GM12878 (cell line): Measurements from ENCODE around the gene RBPJ. TPM values are rescaled to one million over a fixed set of nuclear protein-coding genes. Genes with fewer than 3 reads are reported as not detected.

Experiments
- ATAC-seq: fragments of 200-7000 bp; cut with Tn5 transposase; 3 replicates; pipeline ENCODE4 v1.9.1; 2020; ENCODE audit warnings: mild to moderate bottlenecking, moderate library complexity
- BruUV-seq: library from RNA; stranded (reverse); fragments of 400-500 nt; replicated peaks from 2 replicates; lab custom pipeline; 2021; lab: Mats Ljungman, UMichigan
- CTCF ChIA-PET: fragments of 300-600 bp; sonication (Branson Sonifier 250); formaldehyde crosslinking; extraction: SDS; loops from one replicate; lab custom pipeline; 2021; ENCODE audit warnings: inconsistent platforms; lab: Yijun Ruan, JAX
- POLR2A ChIA-PET: fragments of 350-600 bp; formaldehyde crosslinking; extraction: SDS; loops from one replicate; lab custom pipeline; 2021; ENCODE audit warnings: inconsistent platforms; lab: Charles Lee
- RAD21 ChIA-PET: fragments of 300-600 bp; sonication (Branson Sonifier 250); formaldehyde crosslinking; loops from one replicate; lab custom pipeline; 2023; ENCODE audit warnings: antibody characterized with exemption; ENCODE audit not compliant: unreplicated experiment; lab: Charles Lee
- SMC1A ChIA-PET: fragments of 300-600 bp; sonication (Branson Sonifier 250); formaldehyde crosslinking; loops from one replicate; lab custom pipeline; 2023; ENCODE audit not compliant: unreplicated experiment, uncharacterized antibody; lab: Charles Lee
- DNase-seq: peaks from one replicate; pipeline ENCODE4 v3.0.0-alpha.2; 2011; ENCODE audit warnings: low read depth, low spot score
- FAIRE-seq: peaks from 3 replicates; lab custom pipeline; 2011; peaks lifted over from hg19 to GRCh38; lab: Jason Lieb, UNC
- H2AFZ ChIP-seq: 2 replicates; pipeline ENCODE4 v1.6.0; 2011; ENCODE audit warnings: low read depth, low read length, control low read depth; ENCODE audit not compliant: control insufficient read depth
- H3K27ac ChIP-seq: 2 replicates; pipeline ENCODE4 v1.5.1; 2011; ENCODE audit warnings: control low read depth; ENCODE audit not compliant: control insufficient read depth, insufficient read depth
- H3K27me3 ChIP-seq, 2 experiments: replicated peaks in 1 of 2; 2 replicates each; pipeline versions ENCODE4 v1.6.0 to v1.6.1; 2011; ENCODE audit warnings: low read length in 1 of 2; ENCODE audit not compliant: control insufficient read depth in 2 of 2, insufficient read depth in 2 of 2
- H3K36me3 ChIP-seq, 2 experiments: 2 replicates each; pipeline ENCODE4 v1.5.1; 2011; ENCODE audit warnings: low read length in 1 of 2; ENCODE audit not compliant: control insufficient read depth in 2 of 2, insufficient read depth in 2 of 2
- H3K4me1 ChIP-seq: 2 replicates; pipeline ENCODE4 v1.6.1; 2011; ENCODE audit warnings: mild to moderate bottlenecking, low read length, moderate library complexity, mixed read lengths; ENCODE audit not compliant: control insufficient read depth, insufficient read depth
- H3K4me2 ChIP-seq: 2 replicates; pipeline ENCODE4 v1.6.0; 2011; ENCODE audit warnings: control low read depth; ENCODE audit not compliant: control insufficient read depth, insufficient read depth
- H3K4me3 ChIP-seq: fragments of 200-600 bp; sonication (generic); 2 replicates; pipeline ENCODE4 v1.5.1; 2016
- H3K79me2 ChIP-seq: 2 replicates; pipeline ENCODE4 v1.6.0; 2011; ENCODE audit warnings: low read length; ENCODE audit not compliant: control insufficient read depth, insufficient read depth
- H3K9ac ChIP-seq: 2 replicates; pipeline ENCODE4 v1.8.0; 2011; ENCODE audit warnings: low read length, control low read depth, mixed read lengths; ENCODE audit not compliant: control insufficient read depth, insufficient read depth
- H3K9me3 ChIP-seq: replicated peaks from 3 replicates; pipeline ENCODE4 v1.5.1; 2011; ENCODE audit warnings: mild to moderate bottlenecking, low read length; ENCODE audit not compliant: control insufficient read depth, insufficient read depth
- H4K20me1 ChIP-seq: 2 replicates; pipeline ENCODE4 v1.6.0; 2011; ENCODE audit not compliant: control insufficient read depth, insufficient read depth
- CHD2 ChIP-seq: IDR thresholded peaks from 2 replicates; pipeline ENCODE4 v1.6.1; 2011; ENCODE audit warnings: low read depth, low read length, improper control_type of control experiment, borderline replicate concordance
- E4F1 ChIP-seq: fragments of 450-650 bp; IDR thresholded peaks from 2 replicates; pipeline ENCODE4 v1.6.1; 2018; ENCODE audit warnings: borderline replicate concordance, mild to moderate bottlenecking; ENCODE audit not compliant: partially characterized antibody
- FOXM1 ChIP-seq: IDR thresholded peaks from 2 replicates; pipeline ENCODE4 v1.6.1; 2012; ENCODE audit warnings: low read depth, mild to moderate bottlenecking, inconsistent platforms, low read length, moderate library complexity
- HSF1 ChIP-seq: fragments of 150-350 bp; IDR thresholded peaks from 2 replicates; pipeline ENCODE4 v1.6.1; 2014; ENCODE audit warnings: mild to moderate bottlenecking, low read depth, low read length
- IKZF2 ChIP-seq, 2 experiments: fragments of 450-650 bp; IDR thresholded peaks; 2 replicates each; pipeline ENCODE4 v1.6.1; 2017; ENCODE audit warnings: mild to moderate bottlenecking in 2 of 2, moderate library complexity in 2 of 2
- MTA3 ChIP-seq: IDR thresholded peaks from 2 replicates; pipeline ENCODE4 v1.6.1; 2012; ENCODE audit warnings: low read length, inconsistent platforms, borderline replicate concordance
- NFIC ChIP-seq: IDR thresholded peaks from 2 replicates; pipeline ENCODE4 v1.6.1; 2012; ENCODE audit warnings: low read depth, mild to moderate bottlenecking, inconsistent platforms, low read length, moderate library complexity
- NFXL1 ChIP-seq: fragments of 450-650 bp; IDR thresholded peaks from 2 replicates; pipeline ENCODE4 v1.6.1; 2017; ENCODE audit warnings: antibody characterized with exemption, mild to moderate bottlenecking, borderline replicate concordance
- NRF1 ChIP-seq: conservative IDR thresholded peaks from 2 replicates; pipeline ENCODE4 v1.6.1; 2011; ENCODE audit warnings: mild to moderate bottlenecking, low read depth, low read length, improper control_type of control experiment
- SKIL ChIP-seq: fragments of 450-650 bp; IDR thresholded peaks from 2 replicates; pipeline ENCODE4 v1.6.1; 2017; ENCODE audit warnings: mild to moderate bottlenecking, low read depth, inconsistent platforms; ENCODE audit not compliant: poor library complexity, severe bottlenecking
- STAT1 ChIP-seq: fragments of 450-650 bp; conservative IDR thresholded peaks from 2 replicates; pipeline ENCODE4 v1.6.1; 2014; ENCODE audit warnings: antibody characterized with exemption, mild to moderate bottlenecking
- ZBED1 ChIP-seq: IDR thresholded peaks from 2 replicates; pipeline ENCODE4 v1.6.1; 2016; ENCODE audit warnings: borderline replicate concordance
- ZNF687 ChIP-seq: fragments of 450-650 bp; IDR thresholded peaks from 2 replicates; pipeline ENCODE4 v1.6.1; 2017; ENCODE audit warnings: mild to moderate bottlenecking, moderate library complexity
- WGBS: methylation state at CpG from one replicate; pipeline ENCODE4 v1.1.6; 2016; ENCODE audit warnings: low lambda C conversion rate; ENCODE audit not compliant: insufficient replicate concordance, insufficient coverage; ENCODE audit errors: missing lambda C conversion rate; 5-methylcytosine and 5-hydroxymethylcytosine counted together
- in situ Hi-C: fragments of 300-500 bp; cut with MboI; formaldehyde crosslinking; loops from 9 replicates; pipeline ENCODE4 v1.14.3; 2018; ENCODE audit warnings: mixed read lengths
- intact Hi-C: fragments of 100-400 bp; cut with micrococcal nuclease; formaldehyde crosslinking; loops from one replicate; pipeline ENCODE4 v1.14.2; 2022; ENCODE audit not compliant: unreplicated experiment
- polyA plus RNA-seq, 11 experiments: library from polyadenylated mRNA; depleted of rRNA in 4 of 11; unstranded in 6 of 11; stranded (reverse) in 5 of 11; fragments of >200 nt; fragmentation: Nextera tagmentation in 4 of 11; fragmentation: Illumina TruSeq in 1 of 11; extraction: Ambion mirVana in 4 of 11; extraction: Trizol in 1 of 11; gene quantifications; 1 replicate in 1 of 11; 2 replicates in 10 of 11; pipeline versions ENCODE4 v1.2.1 to v1.2.3, GENCODE V29; 2011 to 2016; ENCODE audit warnings: inconsistent platforms in 2 of 11, missing spikeins in 2 of 11, low read depth in 1 of 11
- total RNA-seq, 4 experiments: library from RNA; depleted of rRNA in 3 of 4; stranded (reverse); fragments of >200 nt in 3 of 4; fragmentation: Illumina TruSeq in 1 of 4; extraction: Trizol in 1 of 4; gene quantifications; 2 replicates each; pipeline versions ENCODE4 v1.2.1 to v1.2.3, GENCODE V29; 2013 to 2021

The RBPJ gene
- total and polyA plus RNA-seq, 10 of the 15 experiments (the other 5 are each of a cell fraction or from before 2014, with no cell fraction given) = 24.5 to 87.6 (median 41.6) TPM

- intact Hi-C loops = no loop called here
Observed at GRCh38 chr4:26451597-26451996, 130.8 kb downstream of the RBPJ start.

More at GRCh38 chr4:26451597-26451996, 130.8 kb downstream of the RBPJ start:
- Histone ChIP-seq H3K4me2 (no peak overlapping the region), H3K79me2 (no peaks in the 10 kb centered on the region), H4K20me1 (no peaks in the 10 kb centered on the region), H3K27me3 (no peaks in the 10 kb centered on the region), H3K9ac (no peak overlapping the region), H3K36me3 (no peaks in the 10 kb centered on the region), H2AFZ (no peak overlapping the region), H3K9me3 (no peaks in the 10 kb centered on the region), H3K4me3 (no peak overlapping the region), H3K27ac (no peak overlapping the region), H3K4me1 (no peaks in the 10 kb centered on the region)
- RAD21 ChIA-PET = interaction anchor here (1.8 kb wide), 1 partner anchor 559 kb away, joined by 5 read pairs; no protein-coding TSS in a partner anchor
- CTCF ChIA-PET = interaction anchor here (0.7 to 1.2 kb wide), 2 partner anchors 9 to 525 kb away, joined by 3 to 5 read pairs; no protein-coding TSS in a partner anchor
- POLR2A ChIA-PET = no interaction called here
- no TSS peak for BruUV-seq
- WGBS = 9% methylated on average over 3 of the region's 3 CpGs
- in situ Hi-C loops = no loop called here
- no peak for ATAC-seq
- SMC1A ChIA-PET = interaction anchor here (1.4 to 1.5 kb wide), 2 partner anchors 11 to 557 kb away, joined by 8 read pairs; no protein-coding TSS in a partner anchor
- no peak for FAIRE-seq
- no peak for DNase-seq
- no peak for TF ChIP-seq ZBED1
- no peak for TF ChIP-seq HSF1
- no peak for TF ChIP-seq E4F1
- no peak for TF ChIP-seq NRF1
- TF ChIP-seq STAT1 = no peak
- no peak for TF ChIP-seq FOXM1
- TF ChIP-seq IKZF2 (IDR thresholded peaks at IDR 0.05) = no peak
- no peak for TF ChIP-seq MTA3
- TF ChIP-seq SKIL = no peak
- no peak for TF ChIP-seq CHD2
- no peak for TF ChIP-seq NFIC
- no peak for TF ChIP-seq NFXL1
- TF ChIP-seq ZNF687 = no peak
